Keratinocyte (primary cell): ENCODE data around the gene PHOX2A. TPM values are rescaled to one million over a fixed set of nuclear protein-coding genes. Genes with fewer than 3 reads are reported as not detected.
"Not testable (repeated sequence)": the region's sequence is repeated elsewhere in the genome, so short reads cannot be mapped to it uniquely, and the experiment has no call there.

ENCODE experiments used
- DNase-seq: peaks from one replicate; pipeline ENCODE4 v3.0.0-alpha.2; 2011; ENCODE audit warnings: low read depth, missing footprints, low spot score
- FAIRE-seq: peaks from 2 replicates; lab custom pipeline; 2011; peaks lifted over from hg19 to GRCh38; lab: Jason Lieb, UNC
- H2AFZ ChIP-seq: 2 replicates; pipeline ENCODE4 v1.6.0; 2012; ENCODE audit warnings: low read length, control low read depth, inconsistent platforms; ENCODE audit not compliant: control insufficient read depth
- H3K27ac ChIP-seq: 2 replicates; pipeline ENCODE4 v1.5.1; 2011; ENCODE audit warnings: low read length; ENCODE audit not compliant: control insufficient read depth, insufficient read depth
- H3K27me3 ChIP-seq: 3 replicates; pipeline ENCODE4 v1.6.0; 2011; ENCODE audit warnings: low read length; ENCODE audit not compliant: control insufficient read depth, insufficient read depth; ENCODE audit errors: extremely low read depth
- H3K36me3 ChIP-seq, 2 experiments: 2 replicates in 1 of 2; 3 replicates in 1 of 2; pipeline ENCODE4 v1.5.1; 2011; ENCODE audit warnings: low read length in 2 of 2, mild to moderate bottlenecking in 1 of 2; ENCODE audit not compliant: control insufficient read depth in 2 of 2, insufficient read depth in 2 of 2; ENCODE audit errors: extremely low read depth in 1 of 2
- H3K4me1 ChIP-seq: 3 replicates; pipeline ENCODE4 v1.5.1; 2011; ENCODE audit warnings: low read length; ENCODE audit not compliant: control insufficient read depth, insufficient read depth; ENCODE audit errors: extremely low read depth
- H3K4me2 ChIP-seq: 3 replicates; pipeline ENCODE4 v1.6.0; 2011; ENCODE audit warnings: low read depth, low read length; ENCODE audit not compliant: control insufficient read depth, insufficient read depth; ENCODE audit errors: extremely low read depth
- H3K4me3 ChIP-seq, 3 experiments: fragments of 200-600 bp in 1 of 3; sonication (generic) in 1 of 3; 2 replicates in 2 of 3; 3 replicates in 1 of 3; pipeline ENCODE4 v1.5.1; 2011 to 2016; ENCODE audit warnings: low read length in 3 of 3, mild to moderate bottlenecking in 3 of 3, control low read depth in 2 of 3, inconsistent platforms in 1 of 3, low read depth in 1 of 3, mixed read lengths in 1 of 3, mixed run types in 1 of 3, moderate library complexity in 1 of 3; ENCODE audit not compliant: control insufficient read depth in 2 of 3, insufficient read depth in 2 of 3; ENCODE audit errors: extremely low read depth in 1 of 3
- H3K79me2 ChIP-seq: 2 replicates; pipeline ENCODE4 v1.6.0; 2012; ENCODE audit warnings: low read length; ENCODE audit not compliant: control insufficient read depth, insufficient read depth
- H3K9ac ChIP-seq: 3 replicates; pipeline ENCODE4 v1.6.0; 2011; ENCODE audit warnings: low read length; ENCODE audit not compliant: control insufficient read depth, insufficient read depth; ENCODE audit errors: extremely low read depth
- H3K9me1 ChIP-seq: 3 replicates; pipeline ENCODE4 v1.6.0; 2011; ENCODE audit warnings: low read length; ENCODE audit not compliant: control insufficient read depth, insufficient read depth; ENCODE audit errors: extremely low read depth
- H3K9me3 ChIP-seq: 2 replicates; pipeline ENCODE4 v1.5.1; 2012; ENCODE audit warnings: low read depth, low read length; ENCODE audit not compliant: control insufficient read depth
- H4K20me1 ChIP-seq: 3 replicates; pipeline ENCODE4 v1.6.0; 2011; ENCODE audit warnings: low read length; ENCODE audit not compliant: control insufficient read depth, insufficient read depth; ENCODE audit errors: extremely low read depth
- CTCF ChIP-seq, 3 experiments: IDR thresholded peaks in 1 of 3; conservative IDR thresholded peaks in 1 of 3; optimal IDR thresholded peaks in 1 of 3; 2 replicates in 2 of 3; 3 replicates in 1 of 3; pipeline versions ENCODE3 to v1.5.1; 2011; ENCODE audit warnings: low read length in 3 of 3, mild to moderate bottlenecking in 3 of 3, moderate library complexity in 2 of 3, control low read depth in 1 of 3, inconsistent platforms in 1 of 3; ENCODE audit not compliant: insufficient read depth in 2 of 3; ENCODE audit errors: extremely low read depth in 1 of 3
- EZH2 ChIP-seq: IDR thresholded peaks from one replicate; pipeline ENCODE4 v1.6.1; 2012; ENCODE audit warnings: inconsistent platforms, mild to moderate bottlenecking, low read length, moderate library complexity
- dilution Hi-C: fragments of 300-500 bp; cut with MboI; formaldehyde crosslinking; loops from one replicate; pipeline ENCODE4 v1.7.0; 2020; ENCODE audit warnings: low sequenced_read_pairs; ENCODE audit not compliant: extremely low pct_ligation_motif_present
- polyA plus RNA-seq, 5 experiments: library from polyadenylated mRNA; depleted of rRNA in 3 of 5; stranded (reverse) in 3 of 5; stranded (forward) in 1 of 5; unstranded in 1 of 5; fragments of >200 nt; gene quantifications; 1 replicate in 1 of 5; 2 replicates in 3 of 5; 3 replicates in 1 of 5; pipeline versions ENCODE4 v1.2.1 to v1.2.3, GENCODE V29; 2011 to 2012; ENCODE audit warnings: missing spikeins in 2 of 5, low read depth in 1 of 5, low replicate concordance in 1 of 5

Gene PHOX2A
- polyA plus RNA-seq, 1 donor (not counting 4 experiments of a cell fraction or from before 2014, with no cell fraction given) = not detected

GRCh38 chr11:72292106-72292785, 48.3 kb upstream of the PHOX2A start:
- Histone ChIP-seq H3K4me2 (no peak overlapping the region), H2AFZ (no peak overlapping the region), H3K4me1 (no peaks in the 10 kb centered on the region), H3K9me3 (no peaks in the 10 kb centered on the region), H3K36me3 (peaks cover 6 to 7% of the 10 kb centered on the region in 2 experiments), H3K79me2 (no peaks in the 10 kb centered on the region), H3K4me3 (no peak overlapping the region), H3K9me1 (no peaks in the 10 kb centered on the region), H3K27ac (no peak overlapping the region), H3K9ac (no peak overlapping the region), H3K27me3 (no peaks in the 10 kb centered on the region), H4K20me1 (no peaks in the 10 kb centered on the region)
- dilution Hi-C loops = no loop called here
- no peak for TF ChIP-seq CTCF (optimal IDR thresholded peaks at IDR 0.05 in 1 of 3, IDR thresholded peaks at IDR 0.05 in 1 of 3, conservative IDR thresholded peaks at IDR 0.05 in 1 of 3; ENCODE audit: extremely low read depth in 1 of 3, insufficient read depth in 2 of 3, low read length in 3 of 3)
- no peak for TF ChIP-seq EZH2
- DNase-seq (no peak), FAIRE-seq (no peak)

GRCh38 chr11:72290741-72291140, 46.8 kb upstream of the PHOX2A start:
- H3K4me1 ChIP-seq, dilution Hi-C loops, H3K9ac ChIP-seq, H3K36me3 ChIP-seq, H4K20me1 ChIP-seq, H3K4me3 ChIP-seq, H2AFZ ChIP-seq, H3K4me2 ChIP-seq, H3K9me3 ChIP-seq, DNase-seq, H3K27ac ChIP-seq, H3K9me1 ChIP-seq, FAIRE-seq, H3K27me3 ChIP-seq, H3K79me2 ChIP-seq: not testable (repeated sequence)
- peak in 1 of 3 experiments; percentile 16 for TF ChIP-seq CTCF (optimal IDR thresholded peaks at IDR 0.05 in 1 of 3, IDR thresholded peaks at IDR 0.05 in 1 of 3, conservative IDR thresholded peaks at IDR 0.05 in 1 of 3; ENCODE audit: extremely low read depth in 1 of 3, insufficient read depth in 2 of 3, low read length in 3 of 3)
